NCI-H146 treated with DMSO at 0.1 percent for 48 hours (cell line): ENCODE data around the gene CREB3L2.
"Not testable (repeated sequence)": the region's sequence is repeated elsewhere in the genome, so short reads cannot be mapped to it uniquely, and the experiment has no call there.

ENCODE experiments used
- DNase-seq: peaks from one replicate; lab custom pipeline; 2025; ENCODE audit not compliant: unreplicated experiment; lab: John Stamatoyannopoulos, UW

The CREB3L2 gene

GRCh38 chr7:137970253-137970975 lies 31.5 kb downstream of the CREB3L2 start:
- DNase-seq: no peak

GRCh38 chr7:137969828-137970227 lies 32.1 kb downstream of the CREB3L2 start:
- no peak for DNase-seq

GRCh38 chr7:137968890-137969289 lies 33.0 kb downstream of the CREB3L2 start:
- DNase-seq: no peak

GRCh38 chr7:137968339-137968738 lies 33.5 kb downstream of the CREB3L2 start:
- DNase-seq: not testable (repeated sequence)

- DNase-seq: no peak
Measured at GRCh38 chr7:137967143-137968018, 34.5 kb downstream of the CREB3L2 start.

GRCh38 chr7:137966641-137967142 lies 35.2 kb downstream of the CREB3L2 start:
- no peak for DNase-seq

- DNase-seq: no peak
Measured at GRCh38 chr7:137965942-137966640, 35.8 kb downstream of the CREB3L2 start.

- DNase-seq: no peak
Measured at GRCh38 chr7:137964824-137965545, 36.9 kb downstream of the CREB3L2 start.

GRCh38 chr7:137962875-137963507 lies 38.9 kb downstream of the CREB3L2 start:
- DNase-seq: no peak

GRCh38 chr7:137962491-137962874 lies 39.4 kb downstream of the CREB3L2 start:
- no peak for DNase-seq

GRCh38 chr7:137961200-137962177 lies 40.4 kb downstream of the CREB3L2 start:
- no peak for DNase-seq

GRCh38 chr7:137960020-137960419 lies 41.9 kb downstream of the CREB3L2 start:
- no peak for DNase-seq

GRCh38 chr7:137958470-137959431 lies 43.1 kb downstream of the CREB3L2 start:
- no peak for DNase-seq

GRCh38 chr7:137957887-137958286 lies 44.0 kb downstream of the CREB3L2 start:
- DNase-seq: no peak

GRCh38 chr7:137956591-137956990 lies 45.3 kb downstream of the CREB3L2 start:
- no peak for DNase-seq

GRCh38 chr7:137956183-137956582 lies 45.7 kb downstream of the CREB3L2 start:
- DNase-seq: no peak

GRCh38 chr7:137954614-137955013 lies 47.3 kb downstream of the CREB3L2 start:
- DNase-seq: no peak
